GM12878 (cell line): ENCODE data around the gene LIX1L. TPM values are rescaled to one million over a fixed set of nuclear protein-coding genes. Genes with fewer than 3 reads are reported as not detected.

Source experiments
- ATAC-seq: fragments of 200-7000 bp; cut with Tn5 transposase; 3 replicates; pipeline ENCODE4 v1.9.1; 2020; ENCODE audit warnings: mild to moderate bottlenecking, moderate library complexity
- BruUV-seq: library from RNA; stranded (reverse); fragments of 400-500 nt; replicated peaks from 2 replicates; lab custom pipeline; 2021; lab: Mats Ljungman, UMichigan
- CTCF ChIA-PET: fragments of 300-600 bp; sonication (Branson Sonifier 250); formaldehyde crosslinking; extraction: SDS; loops from one replicate; lab custom pipeline; 2021; ENCODE audit warnings: inconsistent platforms; lab: Yijun Ruan, JAX
- POLR2A ChIA-PET: fragments of 350-600 bp; formaldehyde crosslinking; extraction: SDS; loops from one replicate; lab custom pipeline; 2021; ENCODE audit warnings: inconsistent platforms; lab: Charles Lee
- RAD21 ChIA-PET: fragments of 300-600 bp; sonication (Branson Sonifier 250); formaldehyde crosslinking; loops from one replicate; lab custom pipeline; 2023; ENCODE audit warnings: antibody characterized with exemption; ENCODE audit not compliant: unreplicated experiment; lab: Charles Lee
- SMC1A ChIA-PET: fragments of 300-600 bp; sonication (Branson Sonifier 250); formaldehyde crosslinking; loops from one replicate; lab custom pipeline; 2023; ENCODE audit not compliant: unreplicated experiment, uncharacterized antibody; lab: Charles Lee
- DNase-seq: peaks from one replicate; pipeline ENCODE4 v3.0.0-alpha.2; 2011; ENCODE audit warnings: low read depth, low spot score
- FAIRE-seq: peaks from 3 replicates; lab custom pipeline; 2011; peaks lifted over from hg19 to GRCh38; lab: Jason Lieb, UNC
- H2AFZ ChIP-seq: 2 replicates; pipeline ENCODE4 v1.6.0; 2011; ENCODE audit warnings: low read depth, low read length, control low read depth; ENCODE audit not compliant: control insufficient read depth
- H3K27ac ChIP-seq: 2 replicates; pipeline ENCODE4 v1.5.1; 2011; ENCODE audit warnings: control low read depth; ENCODE audit not compliant: control insufficient read depth, insufficient read depth
- H3K27me3 ChIP-seq, 2 experiments: replicated peaks in 1 of 2; 2 replicates each; pipeline versions ENCODE4 v1.6.0 to v1.6.1; 2011; ENCODE audit warnings: low read length in 1 of 2; ENCODE audit not compliant: control insufficient read depth in 2 of 2, insufficient read depth in 2 of 2
- H3K36me3 ChIP-seq, 2 experiments: 2 replicates each; pipeline ENCODE4 v1.5.1; 2011; ENCODE audit warnings: low read length in 1 of 2; ENCODE audit not compliant: control insufficient read depth in 2 of 2, insufficient read depth in 2 of 2
- H3K4me1 ChIP-seq: 2 replicates; pipeline ENCODE4 v1.6.1; 2011; ENCODE audit warnings: mild to moderate bottlenecking, low read length, moderate library complexity, mixed read lengths; ENCODE audit not compliant: control insufficient read depth, insufficient read depth
- H3K4me2 ChIP-seq: 2 replicates; pipeline ENCODE4 v1.6.0; 2011; ENCODE audit warnings: control low read depth; ENCODE audit not compliant: control insufficient read depth, insufficient read depth
- H3K4me3 ChIP-seq: fragments of 200-600 bp; sonication (generic); 2 replicates; pipeline ENCODE4 v1.5.1; 2016
- H3K79me2 ChIP-seq: 2 replicates; pipeline ENCODE4 v1.6.0; 2011; ENCODE audit warnings: low read length; ENCODE audit not compliant: control insufficient read depth, insufficient read depth
- H3K9ac ChIP-seq: 2 replicates; pipeline ENCODE4 v1.8.0; 2011; ENCODE audit warnings: low read length, control low read depth, mixed read lengths; ENCODE audit not compliant: control insufficient read depth, insufficient read depth
- H3K9me3 ChIP-seq: replicated peaks from 3 replicates; pipeline ENCODE4 v1.5.1; 2011; ENCODE audit warnings: mild to moderate bottlenecking, low read length; ENCODE audit not compliant: control insufficient read depth, insufficient read depth
- H4K20me1 ChIP-seq: 2 replicates; pipeline ENCODE4 v1.6.0; 2011; ENCODE audit not compliant: control insufficient read depth, insufficient read depth
- ATF7 ChIP-seq: fragments of 450-650 bp; IDR thresholded peaks from 2 replicates; pipeline ENCODE4 v1.6.1; 2016; ENCODE audit warnings: low read depth, mild to moderate bottlenecking
- BCLAF1 ChIP-seq: fragments of 450-650 bp; IDR thresholded peaks from 2 replicates; pipeline ENCODE4 v1.6.1; 2017; ENCODE audit warnings: antibody characterized with exemption, mild to moderate bottlenecking, moderate library complexity
- CTCF ChIP-seq, 3 experiments: IDR thresholded peaks in 2 of 3; conservative IDR thresholded peaks in 1 of 3; 2 replicates each; pipeline ENCODE4 v1.5.1; 2011; ENCODE audit warnings: low read depth in 3 of 3, low read length in 3 of 3, mild to moderate bottlenecking in 3 of 3, control low read depth in 2 of 3, moderate library complexity in 2 of 3, inconsistent platforms in 1 of 3, mixed read lengths in 1 of 3; ENCODE audit not compliant: control insufficient read depth in 2 of 3, insufficient read depth in 1 of 3; ENCODE audit errors: extremely low read depth in 1 of 3
- EGR1 ChIP-seq, 2 experiments: IDR thresholded peaks; 1 replicate in 1 of 2; 2 replicates in 1 of 2; pipeline ENCODE4 v1.6.1; 2011 to 2012; ENCODE audit warnings: low read depth in 2 of 2, low read length in 2 of 2, borderline replicate concordance in 1 of 2, mild to moderate bottlenecking in 1 of 2, moderate library complexity in 1 of 2
- HDGF ChIP-seq: fragments of 450-650 bp; IDR thresholded peaks from 2 replicates; pipeline ENCODE4 v1.6.1; 2016; ENCODE audit warnings: antibody characterized with exemption
- MLLT1 ChIP-seq: fragments of 450-650 bp; IDR thresholded peaks from 2 replicates; pipeline ENCODE4 v1.6.1; 2016; ENCODE audit warnings: mild to moderate bottlenecking
- MTA2 ChIP-seq: fragments of 450-650 bp; IDR thresholded peaks from 2 replicates; pipeline ENCODE4 v1.6.1; 2016; ENCODE audit warnings: low read depth, mild to moderate bottlenecking, moderate library complexity
- NFXL1 ChIP-seq: fragments of 450-650 bp; IDR thresholded peaks from 2 replicates; pipeline ENCODE4 v1.6.1; 2017; ENCODE audit warnings: antibody characterized with exemption, mild to moderate bottlenecking, borderline replicate concordance
- PML ChIP-seq: IDR thresholded peaks from 2 replicates; pipeline ENCODE4 v1.6.1; 2012; ENCODE audit warnings: low read length, inconsistent platforms
- POLR2AphosphoS5 ChIP-seq: IDR thresholded peaks from 2 replicates; pipeline ENCODE4 v1.6.1; 2011; ENCODE audit warnings: mild to moderate bottlenecking, low read length, inconsistent platforms
- SMAD5 ChIP-seq: IDR thresholded peaks from 2 replicates; pipeline ENCODE4 v1.6.1; 2016; ENCODE audit warnings: antibody characterized with exemption, low read depth
- YY1 ChIP-seq: IDR thresholded peaks from 2 replicates; pipeline ENCODE4 v1.6.1; 2011; ENCODE audit warnings: low read depth, mild to moderate bottlenecking, low read length
- WGBS: methylation state at CpG from one replicate; pipeline ENCODE4 v1.1.6; 2016; ENCODE audit warnings: low lambda C conversion rate; ENCODE audit not compliant: insufficient replicate concordance, insufficient coverage; ENCODE audit errors: missing lambda C conversion rate; 5-methylcytosine and 5-hydroxymethylcytosine counted together
- in situ Hi-C: fragments of 300-500 bp; cut with MboI; formaldehyde crosslinking; loops from 9 replicates; pipeline ENCODE4 v1.14.3; 2018; ENCODE audit warnings: mixed read lengths
- intact Hi-C: fragments of 100-400 bp; cut with micrococcal nuclease; formaldehyde crosslinking; loops from one replicate; pipeline ENCODE4 v1.14.2; 2022; ENCODE audit not compliant: unreplicated experiment
- polyA plus RNA-seq, 11 experiments: library from polyadenylated mRNA; depleted of rRNA in 4 of 11; unstranded in 6 of 11; stranded (reverse) in 5 of 11; fragments of >200 nt; fragmentation: Nextera tagmentation in 4 of 11; fragmentation: Illumina TruSeq in 1 of 11; extraction: Ambion mirVana in 4 of 11; extraction: Trizol in 1 of 11; gene quantifications; 1 replicate in 1 of 11; 2 replicates in 10 of 11; pipeline versions ENCODE4 v1.2.1 to v1.2.3, GENCODE V29; 2011 to 2016; ENCODE audit warnings: inconsistent platforms in 2 of 11, missing spikeins in 2 of 11, low read depth in 1 of 11
- total RNA-seq, 4 experiments: library from RNA; depleted of rRNA in 3 of 4; stranded (reverse); fragments of >200 nt in 3 of 4; fragmentation: Illumina TruSeq in 1 of 4; extraction: Trizol in 1 of 4; gene quantifications; 2 replicates each; pipeline versions ENCODE4 v1.2.1 to v1.2.3, GENCODE V29; 2013 to 2021

The LIX1L gene
- total and polyA plus RNA-seq, 10 of the 15 experiments (the other 5 are each of a cell fraction or from before 2014, with no cell fraction given), result 5.5 to 48.2 (median 15.3) TPM

- peak; percentile 12; the same call in 1 of the 2 replicates for TF ChIP-seq MLLT1
- TF ChIP-seq PML, result no peak
- no peak for TF ChIP-seq EGR1 (IDR thresholded peaks at IDR 0.05; ENCODE audit: borderline replicate concordance in 1 of 2, low read depth in 2 of 2, low read length in 2 of 2)
- TF ChIP-seq POLR2AphosphoS5, result peak; percentile 29; the same call in 1 of the 2 replicates
- TF ChIP-seq, all 136 proteins: peak for 3
Observed at GRCh38 chr1:145927916-145928643, 29.7 kb downstream of the LIX1L start (continued).

GRCh38 chr1:145927063-145927886 lies 30.5 kb downstream of the LIX1L start, which contains the start of gene RBM8A:
TSS of gene RBM8A (minus strand) at chr1:145927484. CDS start at chr1:145927426, 58 bp downstream.
- H3K4me1 ChIP-seq, result peaks cover 6% of the 10 kb centered on the region; the same call in 1 of the 2 replicates
- ChIA-PET POLR2A (interaction anchor here (0.7 to 3.6 kb wide), 18 partner anchors 8 to 111 kb away, joined by 3 to 58 read pairs (median 5); partner anchors contain the start of genes ANKRD34A, LIX1L, PEX11B and PIAS3), RAD21 (interaction anchor here (0.6 to 2.3 kb wide), 9 partner anchors 8 to 317 kb away, joined by 3 to 23 read pairs (median 4); partner anchors contain the start of genes ANKRD34A, LIX1L, PEX11B and PIAS3), SMC1A (interaction anchor here (0.9 to 3.5 kb wide), 11 partner anchors 9 to 110 kb away, joined by 3 to 30 read pairs (median 5); partner anchors contain the start of genes ANKRD34A, LIX1L, PEX11B and POLR3GL), CTCF (interaction anchor here (0.6 to 2.4 kb wide), 31 partner anchors 9 to 132 kb away, joined by 3 to 28 read pairs (median 4); partner anchors contain the start of genes ANKRD34A, HJV, LIX1L and PEX11B)
- under 1% methylated on average over 41 of the region's 41 CpGs for WGBS
- H3K9me3 ChIP-seq, result no peaks in the 10 kb centered on the region
- intact Hi-C loops (loop anchor here (1.0 to 2.0 kb wide), 2 partner anchors 9 to 32 kb away; partner anchors contain the start of genes LIX1L and PEX11B), in situ Hi-C loops (no loop called here)
- FAIRE-seq (peak; percentile 89), ATAC-seq (peak; percentile 98), DNase-seq (peak; percentile 99)
- H3K4me2 ChIP-seq, result peak within 1 kb of the TSS; percentile 92
- peak within 1 kb of the TSS; percentile 97 for H3K27ac ChIP-seq
- peak within 1 kb of the TSS; percentile 90 for H3K4me3 ChIP-seq
- BruUV-seq, result no TSS peak
- H3K79me2 ChIP-seq, result peaks cover 25% of the 10 kb centered on the region
- no peaks in the 10 kb centered on the region for H4K20me1 ChIP-seq
- H3K9ac ChIP-seq, result peak within 1 kb of the TSS; percentile 100
- H3K27me3 ChIP-seq, result no peaks in the 10 kb centered on the region
- peak within 1 kb of the TSS; percentile 73 for H2AFZ ChIP-seq
- H3K36me3 ChIP-seq, result peaks cover 0 to 8% of the 10 kb centered on the region in 2 experiments; a peak in 1 of 4 replicates
- TF ChIP-seq ATF7 (peak; percentile 71), YY1 (peak; percentile 99), HDGF (peak; percentile 90), CTCF (IDR thresholded peaks at IDR 0.05 in 2 of 3, conservative IDR thresholded peaks at IDR 0.05 in 1 of 3; ENCODE audit: control insufficient read depth in 2 of 3, extremely low read depth in 1 of 3, insufficient read depth in 1 of 3, low read depth in 3 of 3, low read length in 3 of 3) (peak; percentile 37 to 67 (median 58)), MTA2 (peak; percentile 89), BCLAF1 (no peak), SMAD5 (peak; percentile 94), NFXL1 (no peak)
